ENCODE measurements around the gene PLAAT3.
"Not testable (repeated sequence)": the region's sequence is repeated elsewhere in the genome, so short reads cannot be mapped to it uniquely, and the experiment has no call there.

PLAAT3 gene

GRCh38 chr11:63581224-63581623 lies 33.0 kb downstream of the PLAAT3 start:
- peak; percentile 90 for TF ChIP-seq SETDB1 (IDR thresholded peaks at IDR 0.05; ENCODE audit: insufficient read length, low read length)
- CTCF ChIA-PET; POLR2A ChIA-PET; H3K4me3 ChIP-seq (ENCODE audit: low read depth, low read length); H3K9me3 ChIP-seq (ENCODE audit: control insufficient read depth, insufficient read depth, low read depth, low read length); H3K4me1 ChIP-seq (ENCODE audit: control insufficient read depth, insufficient read depth, low read length); H3K27ac ChIP-seq (ENCODE audit: extremely low read depth, low read depth, low read length): not testable (repeated sequence)
- H3K36me3 ChIP-seq (ENCODE audit: control insufficient read depth in 2 of 2, insufficient read depth in 1 of 2, low read length in 2 of 2): peaks cover 0 to 17% of the 10 kb centered on the region in 2 experiments; a peak in 1 of 3 replicates

GRCh38 chr11:63578882-63579281 lies 35.4 kb downstream of the PLAAT3 start:
- POLR2A ChIA-PET; CTCF ChIA-PET; H3K9me3 ChIP-seq (ENCODE audit: control insufficient read depth, insufficient read depth, low read depth, low read length): not testable (repeated sequence)

GRCh38 chr11:63574856-63575602 lies 39.2 kb downstream of the PLAAT3 start:
- no peak for TF ChIP-seq ZNF404 (tag by site-specific recombination; IDR thresholded peaks at IDR 0.05)
- TF ChIP-seq ZNF76 (tag by site-specific recombination; IDR thresholded peaks at IDR 0.05; ENCODE audit: borderline replicate concordance, low read depth): no peak
- no peak for TF ChIP-seq PRDM1 (tag by site-specific recombination; IDR thresholded peaks at IDR 0.05)
- TF ChIP-seq ZNF311 (tag by site-specific recombination; IDR thresholded peaks at IDR 0.05; ENCODE audit: borderline replicate concordance): no peak
- no peak for TF ChIP-seq PATZ1 (tag by site-specific recombination; IDR thresholded peaks at IDR 0.05)
- TF ChIP-seq ZNF701 (tag by site-specific recombination; IDR thresholded peaks at IDR 0.05): no peak
- TF ChIP-seq SCRT1 (tag by site-specific recombination; IDR thresholded peaks at IDR 0.05; ENCODE audit: borderline replicate concordance): no peak
- no peak for TF ChIP-seq ZNF670 (tag by site-specific recombination; IDR thresholded peaks at IDR 0.05; ENCODE audit: low read depth)
- TF ChIP-seq ZNF350 (tag by site-specific recombination; IDR thresholded peaks at IDR 0.05): no peak
- POLR2A ChIA-PET: no interaction called here
- no peak overlapping the region for H3K4me3 ChIP-seq (ENCODE audit: low read depth, low read length)
- no peaks in the 10 kb centered on the region for H3K9me3 ChIP-seq (ENCODE audit: control insufficient read depth, insufficient read depth, low read depth, low read length)
- CTCF ChIA-PET: no interaction called here
- peaks cover 0 to 13% of the 10 kb centered on the region in 2 experiments; a peak in 1 of 3 replicates for H3K36me3 ChIP-seq (ENCODE audit: control insufficient read depth in 2 of 2, insufficient read depth in 1 of 2, low read length in 2 of 2)
- no peaks in the 10 kb centered on the region for H3K4me1 ChIP-seq (ENCODE audit: control insufficient read depth, insufficient read depth, low read length)
- no peak overlapping the region for H3K27ac ChIP-seq (ENCODE audit: extremely low read depth, low read depth, low read length)

More at GRCh38 chr11:63578882-63579281, 35.4 kb downstream of the PLAAT3 start:
- TF ChIP-seq ZNF184 (tag by site-specific recombination; IDR thresholded peaks at IDR 0.05): peak; percentile 64
- not testable (repeated sequence) for H3K4me3 ChIP-seq (ENCODE audit: low read depth, low read length); H3K4me1 ChIP-seq (ENCODE audit: control insufficient read depth, insufficient read depth, low read length); H3K27ac ChIP-seq (ENCODE audit: extremely low read depth, low read depth, low read length)
- H3K36me3 ChIP-seq (ENCODE audit: control insufficient read depth in 2 of 2, insufficient read depth in 1 of 2, low read length in 2 of 2): peaks cover 0 to 14% of the 10 kb centered on the region in 2 experiments; a peak in 1 of 3 replicates

- CTCF ChIA-PET: interaction anchor here (0.5 kb wide), 1 partner anchor 45 kb away, joined by 3 read pairs; no protein-coding TSS in a partner anchor
- H3K36me3 ChIP-seq (ENCODE audit: control insufficient read depth in 2 of 2, insufficient read depth in 1 of 2, low read length in 2 of 2): peaks cover 0 to 10% of the 10 kb centered on the region in 2 experiments; a peak in 1 of 3 replicates
- H3K9me3 ChIP-seq (ENCODE audit: control insufficient read depth, insufficient read depth, low read depth, low read length): no peaks in the 10 kb centered on the region
- POLR2A ChIA-PET: no interaction called here
- H3K4me1 ChIP-seq (ENCODE audit: control insufficient read depth, insufficient read depth, low read length): no peaks in the 10 kb centered on the region
- H3K4me3 ChIP-seq (ENCODE audit: low read depth, low read length): no peak overlapping the region
- H3K27ac ChIP-seq (ENCODE audit: extremely low read depth, low read depth, low read length): no peak overlapping the region
- TF ChIP-seq ZNF146 (tag by site-specific recombination; IDR thresholded peaks at IDR 0.05): no peak
- TF ChIP-seq ZNF707 (tag by site-specific recombination; IDR thresholded peaks at IDR 0.05): no peak
- TF ChIP-seq ZNF341 (tag by site-specific recombination; IDR thresholded peaks at IDR 0.05; ENCODE audit: low read depth): no peak
- TF ChIP-seq ZBTB1 (tag by site-specific recombination; IDR thresholded peaks at IDR 0.05): no peak
- TF ChIP-seq ZNF521 (tag by site-specific recombination; IDR thresholded peaks at IDR 0.05): no peak
- no peak for TF ChIP-seq ELK4 (IDR thresholded peaks at IDR 0.05; ENCODE audit: borderline replicate concordance, low read depth, low read length)
- no peak for TF ChIP-seq YY1 (tag by site-specific recombination; IDR thresholded peaks at IDR 0.05)
- no peak for TF ChIP-seq ZNF626 (tag by site-specific recombination; IDR thresholded peaks at IDR 0.05)
- TF ChIP-seq ZNF561 (tag by site-specific recombination; IDR thresholded peaks at IDR 0.05; ENCODE audit: borderline replicate concordance): no peak
- TF ChIP-seq ZFP41 (tag by site-specific recombination; IDR thresholded peaks at IDR 0.05; ENCODE audit: borderline replicate concordance): no peak
- TF ChIP-seq SP7 (tag by site-specific recombination; IDR thresholded peaks at IDR 0.05): no peak
Measured at GRCh38 chr11:63573881-63574855, 40.1 kb downstream of the PLAAT3 start.
